Natural killer cell treated with Interleukin-12 subunit alpha and Interleukin-12 subunit beta and Interleukin-15 and Interleukin-18, amount 100 ng/mL, for 72 hours (primary cell): ENCODE measurements around the gene JUNB. TPM values are rescaled to one million over a fixed set of nuclear protein-coding genes. Genes with fewer than 3 reads are reported as not detected.
A peak's percentile ranks its signal among the peaks of the same experiment; 100 is the strongest.

Experiments
- ATAC-seq, 2 donors: fragments of 150-1000 bp; cut with Tn5 transposase in 1 of 2; sonication (Bioruptor Pico), chemical (Tn5 transposase) in 1 of 2; 2 replicates each; pipeline ENCODE4 v1.10.0; 2021
- DNase-seq: peaks from one replicate; pipeline ENCODE4 v3.0.0; 2022; ENCODE audit warnings: low spot score
- H3K27ac Mint-ChIP-seq, 2 donors: 1 replicate in 1 of 2; 2 replicates in 1 of 2; pipeline ENCODE4 v1.8.0; 2022; ENCODE audit warnings: mixed read lengths in 2 of 2, mild to moderate bottlenecking in 1 of 2, moderate library complexity in 1 of 2
- H3K27me3 Mint-ChIP-seq, 2 donors: 1 replicate in 1 of 2; 2 replicates in 1 of 2; pipeline ENCODE4 v1.8.0; 2022; ENCODE audit warnings: mixed read lengths in 2 of 2
- H3K36me3 Mint-ChIP-seq: one replicate; pipeline ENCODE4 v1.8.0; 2022; ENCODE audit warnings: mixed read lengths
- H3K4me1 Mint-ChIP-seq, 2 donors: 1 replicate in 1 of 2; 2 replicates in 1 of 2; pipeline ENCODE4 v1.8.0; 2022; ENCODE audit warnings: low read depth in 2 of 2, mixed read lengths in 2 of 2, mild to moderate bottlenecking in 1 of 2
- H3K4me3 Mint-ChIP-seq: one replicate; pipeline ENCODE4 v1.8.0; 2022; ENCODE audit warnings: mixed read lengths
- H3K9me3 Mint-ChIP-seq: 2 replicates; pipeline ENCODE4 v1.8.0; 2022; ENCODE audit warnings: mixed read lengths
- total RNA-seq, 2 donors: library from RNA; stranded (reverse); gene quantifications; one replicate each; pipeline ENCODE4 v1.2.3, GENCODE V29; 2022

JUNB gene
- total RNA-seq, 2 donors from 2014 or later = 252 to 329 TPM

GRCh38 chr19:12788682-12789097, 2.6 kb upstream of the JUNB start:
- Mint-ChIP-seq H3K27ac (peak overlapping the region; percentile 89 to 95), H3K9me3 (no peaks in the 10 kb centered on the region), H3K4me1 (peaks cover 17 to 22% of the 10 kb centered on the region in 2 donors), H3K36me3 (no peaks in the 10 kb centered on the region), H3K4me3 (peak overlapping the region; percentile 93), H3K27me3 (no peaks in the 10 kb centered on the region)
- DNase-seq (peak; percentile 87), ATAC-seq (peak in 1 of 2 donors; percentile 1)

DNA sequence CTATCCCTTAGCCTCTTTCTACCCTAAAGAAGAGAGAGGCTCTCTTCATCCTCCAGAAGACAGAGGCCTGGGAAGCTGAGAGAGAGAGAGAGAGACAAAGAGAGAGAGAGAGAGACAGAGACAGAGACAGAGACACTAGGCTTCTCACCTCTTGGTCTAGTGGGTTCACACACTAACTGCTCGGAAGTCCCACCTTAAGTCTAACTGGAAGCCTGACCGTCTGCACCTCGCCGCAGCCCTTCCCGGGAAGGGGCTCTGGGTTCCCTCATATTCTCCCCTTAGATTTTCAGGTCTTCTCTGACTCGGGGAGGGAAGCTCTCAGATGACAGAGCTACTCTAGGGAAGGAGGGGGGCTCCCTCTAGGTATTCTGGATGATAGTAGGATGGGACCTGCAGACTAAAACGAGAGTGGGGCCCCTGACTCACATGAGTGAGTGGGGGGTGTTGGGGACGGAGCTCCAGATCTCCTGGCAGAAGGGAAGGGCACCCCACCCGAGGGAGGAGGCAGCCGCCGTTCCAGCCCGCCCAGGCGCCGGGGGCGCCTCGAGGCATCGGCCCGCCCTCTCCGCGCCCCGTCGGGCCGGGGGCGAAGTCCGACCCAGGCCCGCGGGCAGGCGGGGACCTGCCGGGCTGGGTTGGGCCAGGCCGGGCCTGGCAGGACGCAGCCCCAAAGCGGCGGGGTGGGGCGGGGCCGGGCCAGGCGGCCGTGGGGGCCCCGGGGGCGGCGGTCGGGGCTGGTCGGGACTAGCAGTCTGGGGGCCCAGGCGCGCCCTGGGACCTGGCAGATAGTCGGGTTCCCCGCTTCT, 2.0 kb upstream of the JUNB start:
- H3K4me1 Mint-ChIP-seq = peaks cover 21 to 25% of the 10 kb centered on the region in 2 donors
- DNase-seq (peak; percentile 74), ATAC-seq (no peak)
- H3K4me3 Mint-ChIP-seq = peak overlapping the region; percentile 97
- H3K9me3 Mint-ChIP-seq = no peaks in the 10 kb centered on the region
- no peaks in the 10 kb centered on the region for H3K27me3 Mint-ChIP-seq
- H3K27ac Mint-ChIP-seq = peak overlapping the region; percentile 89 to 95
- no peaks in the 10 kb centered on the region for H3K36me3 Mint-ChIP-seq

DNA sequence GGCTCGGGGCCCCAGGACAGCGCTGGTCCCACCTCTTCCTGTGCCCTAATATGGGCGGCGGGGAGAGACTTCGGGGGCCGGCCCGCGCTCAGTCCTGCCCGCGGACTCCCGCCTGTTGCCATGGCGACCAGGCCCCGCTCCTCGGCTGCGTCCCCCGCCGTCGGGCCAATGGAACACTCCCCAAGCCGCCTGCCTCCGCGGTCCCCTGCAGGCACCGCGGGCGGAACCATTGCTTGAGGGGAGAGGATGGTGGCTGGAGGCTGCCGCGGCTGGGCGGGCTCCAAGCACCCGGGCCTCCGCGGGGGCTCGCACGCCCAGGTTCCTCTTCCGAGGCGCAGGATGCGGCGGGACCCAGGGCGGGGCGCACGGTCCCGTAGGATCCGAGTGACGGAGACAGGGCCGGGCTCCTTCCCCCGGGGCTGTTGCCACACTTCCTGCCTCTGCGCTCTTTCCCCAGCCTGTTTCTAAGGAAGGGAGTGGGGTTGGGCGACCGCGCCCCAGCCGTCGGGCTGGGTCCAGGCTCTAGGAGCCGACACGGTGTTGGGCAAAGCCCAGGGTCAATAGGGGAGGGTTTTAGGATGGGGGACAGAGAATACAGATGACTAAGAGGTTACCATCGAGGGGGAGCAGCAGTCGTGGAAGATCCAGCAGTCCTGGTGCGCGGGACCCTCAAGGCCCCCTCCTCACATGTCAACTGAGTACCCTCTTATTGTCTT, 1.2 kb upstream of the JUNB start:
- Mint-ChIP-seq H3K27me3 (no peaks in the 10 kb centered on the region), H3K36me3 (no peaks in the 10 kb centered on the region), H3K4me3 (peak overlapping the region; percentile 97), H3K27ac (peak overlapping the region; percentile 90 to 98), H3K4me1 (peaks cover 25 to 29% of the 10 kb centered on the region in 2 donors), H3K9me3 (no peaks in the 10 kb centered on the region)
- ATAC-seq (peak; percentile 66 to 69), DNase-seq (peak; percentile 99)

GRCh38 chr19:12790628-12791344, 500 bp upstream of the JUNB start:
- H3K27ac Mint-ChIP-seq = peak overlapping the region; percentile 90 to 98
- H3K4me1 Mint-ChIP-seq = peaks cover 28 to 31% of the 10 kb centered on the region in 2 donors
- DNase-seq = no peak
- no peaks in the 10 kb centered on the region for H3K36me3 Mint-ChIP-seq
- H3K4me3 Mint-ChIP-seq = peak overlapping the region; percentile 97
- H3K27me3 Mint-ChIP-seq = no peaks in the 10 kb centered on the region
- no peaks in the 10 kb centered on the region for H3K9me3 Mint-ChIP-seq
- ATAC-seq = no peak

DNA sequence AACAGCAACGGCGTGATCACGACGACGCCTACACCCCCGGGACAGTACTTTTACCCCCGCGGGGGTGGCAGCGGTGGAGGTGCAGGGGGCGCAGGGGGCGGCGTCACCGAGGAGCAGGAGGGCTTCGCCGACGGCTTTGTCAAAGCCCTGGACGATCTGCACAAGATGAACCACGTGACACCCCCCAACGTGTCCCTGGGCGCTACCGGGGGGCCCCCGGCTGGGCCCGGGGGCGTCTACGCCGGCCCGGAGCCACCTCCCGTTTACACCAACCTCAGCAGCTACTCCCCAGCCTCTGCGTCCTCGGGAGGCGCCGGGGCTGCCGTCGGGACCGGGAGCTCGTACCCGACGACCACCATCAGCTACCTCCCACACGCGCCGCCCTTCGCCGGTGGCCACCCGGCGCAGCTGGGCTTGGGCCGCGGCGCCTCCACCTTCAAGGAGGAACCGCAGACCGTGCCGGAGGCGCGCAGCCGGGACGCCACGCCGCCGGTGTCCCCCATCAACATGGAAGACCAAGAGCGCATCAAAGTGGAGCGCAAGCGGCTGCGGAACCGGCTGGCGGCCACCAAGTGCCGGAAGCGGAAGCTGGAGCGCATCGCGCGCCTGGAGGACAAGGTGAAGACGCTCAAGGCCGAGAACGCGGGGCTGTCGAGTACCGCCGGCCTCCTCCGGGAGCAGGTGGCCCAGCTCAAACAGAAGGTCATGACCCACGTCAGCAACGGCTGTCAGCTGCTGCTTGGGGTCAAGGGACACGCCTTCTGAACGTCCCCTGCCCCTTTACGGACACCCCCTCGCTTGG, 966 bp downstream of the JUNB start:
- peak; percentile 85 for DNase-seq
- Mint-ChIP-seq H3K4me1 (peaks cover 36 to 40% of the 10 kb centered on the region in 2 donors), H3K27me3 (no peaks in the 10 kb centered on the region), H3K9me3 (no peaks in the 10 kb centered on the region), H3K36me3 (no peaks in the 10 kb centered on the region), H3K27ac (peak overlapping the region; percentile 90 to 98), H3K4me3 (peak overlapping the region; percentile 97)
- peak in 1 of 2 donors; percentile 0 for ATAC-seq

DNA sequence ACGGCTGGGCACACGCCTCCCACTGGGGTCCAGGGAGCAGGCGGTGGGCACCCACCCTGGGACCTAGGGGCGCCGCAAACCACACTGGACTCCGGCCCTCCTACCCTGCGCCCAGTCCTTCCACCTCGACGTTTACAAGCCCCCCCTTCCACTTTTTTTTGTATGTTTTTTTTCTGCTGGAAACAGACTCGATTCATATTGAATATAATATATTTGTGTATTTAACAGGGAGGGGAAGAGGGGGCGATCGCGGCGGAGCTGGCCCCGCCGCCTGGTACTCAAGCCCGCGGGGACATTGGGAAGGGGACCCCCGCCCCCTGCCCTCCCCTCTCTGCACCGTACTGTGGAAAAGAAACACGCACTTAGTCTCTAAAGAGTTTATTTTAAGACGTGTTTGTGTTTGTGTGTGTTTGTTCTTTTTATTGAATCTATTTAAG, 1.6 kb downstream of the JUNB start:
- DNase-seq = no peak
- H3K27ac Mint-ChIP-seq = peak overlapping the region; percentile 90 to 98
- H3K27me3 Mint-ChIP-seq = no peaks in the 10 kb centered on the region
- no peaks in the 10 kb centered on the region for H3K9me3 Mint-ChIP-seq
- ATAC-seq = no peak
- H3K4me3 Mint-ChIP-seq = peak overlapping the region; percentile 97
- H3K4me1 Mint-ChIP-seq = peaks cover 36 to 40% of the 10 kb centered on the region in 2 donors
- H3K36me3 Mint-ChIP-seq = no peaks in the 10 kb centered on the region

DNA sequence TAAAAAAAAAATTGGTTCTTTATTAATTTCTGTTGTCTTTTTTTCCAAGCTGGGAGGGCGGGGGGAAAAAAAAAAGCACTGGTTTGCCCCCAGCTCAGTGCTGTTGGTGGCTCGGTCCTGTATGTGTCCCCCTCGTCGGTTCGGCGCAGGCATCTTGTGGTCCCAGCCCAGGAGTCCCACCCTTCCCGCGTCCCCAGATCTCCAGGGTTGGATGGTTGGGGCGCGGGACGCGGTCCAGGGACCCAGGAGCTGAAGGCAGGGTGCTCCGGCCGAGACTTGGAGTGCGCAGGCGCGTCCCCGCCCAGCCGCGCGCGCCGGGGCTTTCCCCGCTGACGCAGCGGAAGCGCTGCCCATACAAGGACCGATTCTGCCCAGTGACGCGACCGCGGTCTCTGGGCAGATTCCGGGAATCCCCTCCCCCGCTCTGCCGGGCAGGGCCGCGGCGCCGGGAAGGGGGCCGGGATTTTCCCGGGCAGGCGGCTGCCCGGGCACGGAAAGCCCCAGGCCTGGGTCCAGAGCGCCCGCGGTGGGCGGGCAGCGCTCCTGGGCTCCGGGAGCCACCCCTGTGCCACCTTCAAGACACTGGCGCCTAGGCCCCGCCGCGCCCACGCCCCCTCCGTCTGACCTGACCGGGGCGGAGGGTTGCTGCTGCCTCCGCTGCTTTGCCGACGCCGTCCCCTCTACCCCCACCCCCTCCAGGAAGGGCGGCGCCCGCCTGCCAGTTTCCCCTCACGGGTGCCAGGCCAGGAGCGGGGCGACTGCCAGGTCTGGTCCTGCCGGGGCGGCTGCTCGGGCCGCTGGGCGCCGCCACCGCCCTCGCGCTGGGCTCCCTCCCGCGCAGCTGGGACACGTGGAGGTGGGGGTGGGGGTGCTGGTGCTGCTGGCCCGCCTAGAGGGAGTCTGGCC, 2.3 kb downstream of the JUNB start:
- Mint-ChIP-seq H3K27me3 (no peaks in the 10 kb centered on the region), H3K36me3 (no peaks in the 10 kb centered on the region), H3K9me3 (no peaks in the 10 kb centered on the region), H3K27ac (peak overlapping the region; percentile 90 to 98), H3K4me3 (peak overlapping the region; percentile 97), H3K4me1 (peaks cover 36 to 37% of the 10 kb centered on the region in 2 donors)
- ATAC-seq (peak; percentile 61 to 66), DNase-seq (peak; percentile 97)

GRCh38 chr19:12794196-12794941, 3.1 kb downstream of the JUNB start:
- DNase-seq (no peak), ATAC-seq (no peak)
- Mint-ChIP-seq H3K27ac (peak overlapping the region; percentile 87 to 90), H3K9me3 (no peaks in the 10 kb centered on the region), H3K36me3 (no peaks in the 10 kb centered on the region), H3K27me3 (no peaks in the 10 kb centered on the region), H3K4me1 (peaks cover 29 to 30% of the 10 kb centered on the region in 2 donors), H3K4me3 (peak overlapping the region; percentile 79)

- Mint-ChIP-seq H3K36me3 (no peaks in the 10 kb centered on the region), H3K27me3 (no peaks in the 10 kb centered on the region), H3K4me1 (peaks cover 29 to 30% of the 10 kb centered on the region in 2 donors), H3K9me3 (no peaks in the 10 kb centered on the region), H3K4me3 (peak overlapping the region; percentile 79), H3K27ac (peak overlapping the region; percentile 87 to 90)
- DNase-seq = no peak
- no peak for ATAC-seq
These were observed 3.7 kb downstream of the JUNB start for GRCh38 chr19:12794971-12795381.

DNA sequence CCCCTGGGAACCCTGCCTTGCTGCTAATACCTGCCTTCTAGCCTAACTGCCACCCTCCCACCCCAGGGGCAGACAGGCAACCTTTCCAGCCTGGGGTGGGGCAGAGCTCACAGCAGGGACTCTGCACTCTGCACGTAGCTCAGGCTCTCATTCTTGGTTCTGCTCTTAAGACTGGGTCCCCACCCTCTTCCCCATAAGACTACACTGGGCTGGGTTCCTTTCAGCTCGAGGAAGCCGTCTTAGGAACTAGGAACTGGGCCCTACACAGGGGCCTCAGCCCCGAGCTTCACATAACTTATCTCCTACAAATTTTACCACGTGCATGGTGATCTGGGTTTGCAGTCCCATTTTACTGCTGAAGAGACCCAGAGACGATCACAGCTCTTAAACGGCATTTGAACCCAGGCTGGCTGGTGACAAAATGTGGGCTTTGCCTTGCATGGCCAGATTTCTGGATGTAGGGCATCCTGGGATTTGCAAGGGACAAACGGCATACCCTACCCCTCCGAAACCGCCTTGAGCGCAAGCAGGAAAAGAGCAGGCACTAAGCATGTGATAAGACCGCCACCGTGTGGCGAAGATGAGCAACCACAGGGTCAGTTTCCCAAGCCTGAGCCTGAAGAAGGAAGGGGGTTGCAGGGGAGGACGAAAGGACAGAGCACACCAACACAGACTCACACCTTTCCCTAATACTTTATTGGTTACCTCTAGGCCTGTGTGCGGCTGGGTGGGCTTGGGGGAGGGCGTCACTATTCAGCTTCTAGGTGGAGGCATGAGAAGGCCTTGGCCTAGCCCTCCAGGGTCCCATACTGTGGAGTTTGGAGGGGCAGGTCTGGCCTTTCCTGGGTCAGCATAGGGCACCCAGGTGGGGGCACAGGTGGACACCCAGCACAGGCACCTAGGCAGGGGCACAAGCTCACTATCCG, 5.1 kb downstream of the JUNB start:
- Mint-ChIP-seq H3K27me3 (no peaks in the 10 kb centered on the region), H3K4me3 (peak overlapping the region; percentile 74), H3K27ac (peak overlapping the region; percentile 24 to 68), H3K4me1 (peaks cover 18 to 24% of the 10 kb centered on the region in 2 donors), H3K9me3 (no peaks in the 10 kb centered on the region), H3K36me3 (no peaks in the 10 kb centered on the region)
- ATAC-seq (no peak), DNase-seq (peak; percentile 79)

- DNase-seq (no peak), ATAC-seq (no peak)
- peaks cover 19 to 26% of the 10 kb centered on the region in 2 donors for H3K4me1 Mint-ChIP-seq
- H3K36me3 Mint-ChIP-seq = no peaks in the 10 kb centered on the region
- H3K27ac Mint-ChIP-seq = no peak overlapping the region
- H3K9me3 Mint-ChIP-seq = no peaks in the 10 kb centered on the region
- no peaks in the 10 kb centered on the region for H3K27me3 Mint-ChIP-seq
- no peak overlapping the region for H3K4me3 Mint-ChIP-seq
These were observed 5.9 kb downstream of the JUNB start for GRCh38 chr19:12797141-12797587.
